Regular cardiac myocyte (primary cell): Measurements from ENCODE around the gene OTUD5. TPM values are rescaled to one million over a fixed set of nuclear protein-coding genes. Genes with fewer than 3 reads are reported as not detected.

Experiments used
- total RNA-seq: library from RNA; depleted of rRNA; stranded (reverse); fragments of >200 nt; gene quantifications from 2 replicates; pipeline ENCODE4 v1.2.3, GENCODE V29; 2014

The OTUD5 gene
- 25.9 and 34.5 TPM in 2 replicates for total RNA-seq

GRCh38 chrX:48957477-48957826 lies at the start of gene OTUD5:
OTUD5 (minus strand) TSS chrX:48957607; CDS start chrX:48957570, 37 bp downstream.

GRCh38 chrX:49002091-49002935 lies 44.9 kb upstream of the OTUD5 start, which contains the start of gene GRIPAP1:
GRIPAP1 (minus strand) TSS chrX:49002264; CDS start chrX:49002229, 35 bp downstream.

GRCh38 chrX:48971249-48972219 lies 14.1 kb upstream of the OTUD5 start, which contains the start of gene KCND1:
KCND1 (minus strand) TSS chrX:48971844; CDS start chrX:48970271, 1,573 bp downstream.

GRCh38 chrX:48918643-48919340 lies 38.6 kb downstream of the OTUD5 start, which contains the start of gene PIM2:
PIM2 (minus strand) TSS chrX:48919024; CDS start chrX:48918834, 190 bp downstream.

GRCh38 chrX:48911412-48912182 lies 45.8 kb downstream of the OTUD5 start, which contains the start of gene SLC35A2:
SLC35A2 (minus strand) TSS chrX:48911646; CDS start chrX:48911636, 10 bp downstream.

GRCh38 chrX:48897625-48898306 lies 59.6 kb downstream of the OTUD5 start, which contains the start of the genes PQBP1 and TIMM17B:
PQBP1 (plus strand) TSS chrX:48897930; CDS start chrX:48898510, 580 bp downstream.
TIMM17B (minus strand) TSS chrX:48897768; CDS start chrX:48897749, 19 bp downstream.

Other genes with a start within 250 kb of the OTUD5 start
- not detected in 2 replicates for gene GLOD5, start 195.9 kb downstream of the OTUD5 start, total RNA-seq
- not detected in 2 replicates for gene GATA1, start 171.0 kb downstream of the OTUD5 start, total RNA-seq
- gene HDAC6, start 155.5 kb downstream of the OTUD5 start, total RNA-seq, result 21.7 and 34.1 TPM in 2 replicates
- gene ERAS, start 131.1 kb downstream of the OTUD5 start, total RNA-seq, result not detected in 2 replicates
- gene PCSK1N, start 122.0 kb downstream of the OTUD5 start, total RNA-seq, result 0.19 and 0.85 TPM in 2 replicates
- 26.5 and 42.0 TPM in 2 replicates for gene TIMM17B, start 59.8 kb downstream of the OTUD5 start, total RNA-seq
- 36.1 and 88.6 TPM in 2 replicates for gene PQBP1, start 59.7 kb downstream of the OTUD5 start, total RNA-seq
- gene SLC35A2, start 46.0 kb downstream of the OTUD5 start, total RNA-seq, result 18.6 and 19.6 TPM in 2 replicates
- 5.2 and 7.0 TPM in 2 replicates for gene PIM2, start 38.6 kb downstream of the OTUD5 start, total RNA-seq
- 0.56 and 0.58 TPM in 2 replicates for gene KCND1, start 14.2 kb upstream of the OTUD5 start, total RNA-seq
- gene GRIPAP1, start 44.7 kb upstream of the OTUD5 start, total RNA-seq, result 23.1 and 28.2 TPM in 2 replicates
- gene TFE3, start 85.8 kb upstream of the OTUD5 start, total RNA-seq, result 29.1 and 33.0 TPM in 2 replicates
- gene CCDC120, start 101.4 kb upstream of the OTUD5 start, total RNA-seq, result 0.19 and 0.28 TPM in 2 replicates
- gene PRAF2, start 116.4 kb upstream of the OTUD5 start, total RNA-seq, result 5.8 and 7.0 TPM in 2 replicates
- 29.3 and 31.2 TPM in 2 replicates for gene WDR45, start 122.3 kb upstream of the OTUD5 start, total RNA-seq
- 18.0 and 22.4 TPM in 2 replicates for gene GPKOW, start 166.1 kb upstream of the OTUD5 start, total RNA-seq
- gene MAGIX, start 205.2 kb upstream of the OTUD5 start, total RNA-seq, result 1.7 and 2.5 TPM in 2 replicates
- 3.7 and 15.1 TPM in 2 replicates for gene PLP2, start 214.3 kb upstream of the OTUD5 start, total RNA-seq
- 5.0 and 6.2 TPM in 2 replicates for gene PRICKLE3, start 228.8 kb upstream of the OTUD5 start, total RNA-seq
- 0.19 and 0.28 TPM in 2 replicates for gene SYP, start 242.6 kb upstream of the OTUD5 start, total RNA-seq